Hippocampal formation (tissue), 2 donors: Measurements from ENCODE around the gene CCL4L2.
"Not testable (repeated sequence)": the region's sequence is repeated elsewhere in the genome, so short reads cannot be mapped to it uniquely, and the experiment has no call there.

Experiments
- DNase-seq, 2 donors: peaks; one replicate each; lab custom pipeline; 2025; lab: John Stamatoyannopoulos, UW

CCL4L2 gene

GRCh38 chr17:36221581-36222100, 10.8 kb downstream of the CCL4L2 start:
- not testable (repeated sequence) for DNase-seq

- DNase-seq, result not testable (repeated sequence)
These were observed 12.1 kb downstream of the CCL4L2 start for GRCh38 chr17:36222967-36223366.

GRCh38 chr17:36229644-36230043, 18.8 kb downstream of the CCL4L2 start:
- not testable (repeated sequence) for DNase-seq

GRCh38 chr17:36242046-36242445, 31.2 kb downstream of the CCL4L2 start:
- DNase-seq, result not testable (repeated sequence)
